ENCODE measurements around the gene HBS1L. TPM values are rescaled to one million over a fixed set of nuclear protein-coding genes. Genes with fewer than 3 reads are reported as not detected.

The HBS1L gene
- total RNA-seq, 2 experiments from 2014 or later = 82.9 to 93.1 TPM

GRCh38 chr6:134954272-134955000 lies 100.2 kb downstream of the HBS1L start:
- ChIA-PET POLR2A (no interaction called here), CTCF (ENCODE audit: unreplicated experiment) (no interaction called here)
- no peak for TF ChIP-seq CTCF (conservative IDR thresholded peaks at IDR 0.05; ENCODE audit: low read length)
- TF ChIP-seq EZH2phosphoT487 (IDR thresholded peaks at IDR 0.05; ENCODE audit: borderline replicate concordance, low read depth, low read length) = no peak
- intact Hi-C loops (cut with micrococcal nuclease; ENCODE audit: unreplicated experiment) = no loop called here
- H3K27ac ChIP-seq (ENCODE audit: low read depth, low read length, poor library complexity, severe bottlenecking) = no peak overlapping the region
- no peak overlapping the region for H2AFZ ChIP-seq (ENCODE audit: low read length)
- no peaks in the 10 kb centered on the region for H3K9me3 ChIP-seq (ENCODE audit: low read length)
- H3K4me2 ChIP-seq (ENCODE audit: low read length) = no peak overlapping the region
- peaks cover 8% of the 10 kb centered on the region; the same call in 1 of the 2 replicates for H3K36me3 ChIP-seq (ENCODE audit: insufficient read depth, low read length)
- H4K20me1 ChIP-seq (ENCODE audit: insufficient read depth, low read length) = no peaks in the 10 kb centered on the region
- H3K79me2 ChIP-seq (ENCODE audit: insufficient read depth, low read depth, low read length) = no peaks in the 10 kb centered on the region
- no TSS peak for BruUV-seq (replicated peaks)
- no peaks in the 10 kb centered on the region for H3K4me1 ChIP-seq (ENCODE audit: insufficient read depth, low read length, poor library complexity, severe bottlenecking)
- no peak for DNase-seq (ENCODE audit: low spot score)
- H3K9me2 ChIP-seq (ENCODE audit: insufficient read depth, low read length) = no peaks in the 10 kb centered on the region
- H3K4me3 ChIP-seq (ENCODE audit: low read depth, low read length, poor library complexity, severe bottlenecking) = no peak overlapping the region

- DNase-seq (ENCODE audit: low spot score) = no peak
- no peaks in the 10 kb centered on the region for H3K9me2 ChIP-seq (ENCODE audit: insufficient read depth, low read length)
- H3K4me3 ChIP-seq (ENCODE audit: low read depth, low read length, poor library complexity, severe bottlenecking) = no peak overlapping the region
- peaks cover 3% of the 10 kb centered on the region; the same call in 1 of the 2 replicates for H3K9me3 ChIP-seq (ENCODE audit: low read length)
- ChIA-PET POLR2A (interaction anchor here (0.6 kb wide), 1 partner anchor 100 kb away, joined by 3 read pairs; no protein-coding TSS in a partner anchor), CTCF (ENCODE audit: unreplicated experiment) (no interaction called here)
- no peak overlapping the region for H2AFZ ChIP-seq (ENCODE audit: low read length)
- BruUV-seq (replicated peaks) = no TSS peak
- intact Hi-C loops (cut with micrococcal nuclease; ENCODE audit: unreplicated experiment) = no loop called here
- TF ChIP-seq CTCF (conservative IDR thresholded peaks at IDR 0.05; ENCODE audit: low read length) (no peak), EZH2phosphoT487 (IDR thresholded peaks at IDR 0.05; ENCODE audit: borderline replicate concordance, low read depth, low read length) (no peak)
- H4K20me1 ChIP-seq (ENCODE audit: insufficient read depth, low read length) = no peaks in the 10 kb centered on the region
- no peaks in the 10 kb centered on the region for H3K4me1 ChIP-seq (ENCODE audit: insufficient read depth, low read length, poor library complexity, severe bottlenecking)
- H3K79me2 ChIP-seq (ENCODE audit: insufficient read depth, low read depth, low read length) = no peaks in the 10 kb centered on the region
- H3K27ac ChIP-seq (ENCODE audit: low read depth, low read length, poor library complexity, severe bottlenecking) = no peak overlapping the region
- no peaks in the 10 kb centered on the region for H3K36me3 ChIP-seq (ENCODE audit: insufficient read depth, low read length)
- H3K4me2 ChIP-seq (ENCODE audit: low read length) = no peak overlapping the region
These were observed 102.9 kb downstream of the HBS1L start for GRCh38 chr6:134951494-134952263.
